Measurements from ENCODE around the gene TJP2. TPM values are rescaled to one million over a fixed set of nuclear protein-coding genes. Genes with fewer than 3 reads are reported as not detected.

Gene TJP2
- total and polyA plus RNA-seq, 2 donors (not counting 3 experiments of a cell fraction or from before 2014, with no cell fraction given), result 83.0 to 168 TPM

DNA sequence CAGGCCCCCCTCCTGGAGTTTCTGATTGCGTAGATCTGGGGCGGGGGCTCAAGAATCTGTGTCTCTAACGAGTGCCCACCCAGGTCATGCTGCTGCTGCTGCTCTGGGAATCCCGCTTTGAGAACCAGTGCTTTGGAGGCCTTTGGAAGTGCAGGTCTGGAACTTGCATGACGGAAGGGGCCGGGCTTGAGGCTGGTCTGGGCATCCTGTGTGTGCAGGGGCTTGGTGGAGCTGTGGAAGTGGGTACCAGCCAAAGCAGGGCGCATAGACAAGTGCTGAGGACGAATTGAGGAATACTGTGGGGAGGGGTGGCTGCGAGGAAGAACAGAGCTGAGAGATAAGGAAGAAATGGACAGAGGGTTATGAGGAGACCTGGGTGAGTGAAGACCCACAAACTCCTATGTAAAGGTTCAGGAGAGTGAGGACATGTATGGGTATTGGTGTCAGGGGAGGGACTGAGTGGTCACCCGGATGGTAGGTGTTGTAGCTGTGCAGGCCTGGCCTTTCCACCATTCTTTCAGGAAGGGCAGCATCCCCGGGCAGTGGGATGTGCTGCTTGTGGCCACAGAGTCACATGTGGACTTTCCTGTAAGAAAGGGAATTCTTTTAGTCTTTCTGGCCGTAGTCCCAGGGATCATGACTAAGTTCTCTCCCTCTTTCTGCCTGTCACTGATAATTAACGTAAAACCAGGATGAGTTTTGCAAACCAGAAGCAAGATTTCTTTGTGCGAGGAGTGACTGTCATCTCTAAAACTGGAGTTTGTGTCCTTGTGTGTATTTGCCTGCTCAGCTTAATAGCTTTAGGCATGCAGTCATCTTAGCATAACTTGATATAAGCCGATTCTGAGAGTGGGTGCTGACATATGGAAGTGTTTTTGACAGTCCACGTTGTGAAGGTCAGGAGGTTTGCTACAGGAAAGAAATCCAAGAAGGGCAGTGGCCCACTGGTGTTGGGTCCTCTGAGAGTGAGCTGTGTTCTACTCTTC lies 43.3 kb upstream of the TJP2 start:
- Histone ChIP-seq H2AFZ (ENCODE audit: low read depth, low read length) (no peak overlapping the region), H3K4me3 (replicated peaks in 1 of 3; ENCODE audit: insufficient read depth in 1 of 3, low read depth in 1 of 3, low read length in 3 of 3) (no peak overlapping the region), H3K9ac (replicated peaks; ENCODE audit: extremely low read depth, insufficient read depth, low read length) (no peak overlapping the region), H3K9me1 (replicated peaks; ENCODE audit: control insufficient read depth, extremely low read depth, insufficient read depth, low read length) (no peaks in the 10 kb centered on the region), H3K27ac (ENCODE audit: insufficient read depth, low read depth, low read length) (peak overlapping the region; percentile 30), H3K9me3 (replicated peaks; ENCODE audit: control insufficient read depth, insufficient read depth, low read length) (no peaks in the 10 kb centered on the region), H3K4me1 (ENCODE audit: control insufficient read depth, extremely low read depth, insufficient read depth, low read length) (peaks cover 20% of the 10 kb centered on the region), H4K20me1 (replicated peaks; ENCODE audit: control insufficient read depth, extremely low read depth, insufficient read depth, low read length) (no peaks in the 10 kb centered on the region), H3K36me3 (ENCODE audit: control insufficient read depth in 2 of 2, extremely low read depth in 1 of 2, insufficient read depth in 2 of 2, low read length in 2 of 2) (no peaks in the 10 kb centered on the region), H3K4me2 (ENCODE audit: insufficient read depth, low read length) (peak overlapping the region; percentile 39), H3K79me2 (ENCODE audit: control insufficient read depth, insufficient read depth, low read length) (peaks cover 86% of the 10 kb centered on the region), H3K27me3 (ENCODE audit: control insufficient read depth in 2 of 2, insufficient read depth in 2 of 2, low read length in 2 of 2) (no peaks in the 10 kb centered on the region)
- TF ChIP-seq, protein P1, sequence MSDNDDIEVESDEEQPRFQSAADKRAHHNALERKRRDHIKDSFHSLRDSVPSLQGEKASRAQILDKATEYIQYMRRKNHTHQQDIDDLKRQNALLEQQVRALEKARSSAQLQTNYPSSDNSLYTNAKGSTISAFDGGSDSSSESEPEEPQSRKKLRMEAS (IDR thresholded peaks at IDR 0.05; ENCODE audit: insufficient read depth, insufficient read length), result peak; percentile 8
- TF ChIP-seq MYC (IDR thresholded peaks at IDR 0.05; ENCODE audit: low read depth, low read length), result no peak
- TF ChIP-seq FOS (IDR thresholded peaks at IDR 0.05; ENCODE audit: borderline replicate concordance, insufficient read depth, low read length), result no peak
- no peak for TF ChIP-seq EZH2 (IDR thresholded peaks at IDR 0.05; ENCODE audit: borderline replicate concordance, low read depth, low read length, severe bottlenecking)
- no peak for TF ChIP-seq GATA2 (IDR thresholded peaks at IDR 0.05; ENCODE audit: insufficient read depth, insufficient read length, low read depth, low read length)
- no peak for TF ChIP-seq JUN (IDR thresholded peaks at IDR 0.05; ENCODE audit: borderline replicate concordance, insufficient read depth, insufficient read length, low read depth)
- TF ChIP-seq POLR2AphosphoS5 (IDR thresholded peaks at IDR 0.05; ENCODE audit: insufficient read depth, low read depth, low read length), result peak; percentile 33
- peak; percentile 83 for FAIRE-seq
- dilution Hi-C loops (cut with MboI; ENCODE audit: extremely low pct_ligation_motif_present, low sequenced_read_pairs) (no loop called here), intact Hi-C loops (cut with micrococcal nuclease) (no loop called here)
- POLR2A ChIA-PET, result interaction anchor here (0.6 to 1.0 kb wide), 3 partner anchors 8 to 63 kb away, joined by 3 to 5 read pairs (median 3); no protein-coding TSS in a partner anchor
- CTCF ChIA-PET, result interaction anchor here (1.3 to 3.1 kb wide), 6 partner anchors 9 to 77 kb away, joined by 3 to 14 read pairs (median 8); no protein-coding TSS in a partner anchor
- no TSS peak for BruUV-seq (replicated peaks)
- DNase-seq (ENCODE audit: low read depth, low spot score), result peak; percentile 76

Data from endothelial cell of umbilical vein (primary cell).